HG02885 (cell line): Measurements from ENCODE around the gene RERG.
"Not testable (repeated sequence)": the region's sequence is repeated elsewhere in the genome, so short reads cannot be mapped to it uniquely, and the experiment has no call there.

Experiments used
- ATAC-seq: cut with Tn5 transposase; IDR thresholded peaks from one replicate; pipeline ENCODE4 v1.9.1; 2021; ENCODE audit warnings: mild to moderate bottlenecking; ENCODE audit not compliant: unreplicated experiment, poor library complexity

Gene RERG

DNA sequence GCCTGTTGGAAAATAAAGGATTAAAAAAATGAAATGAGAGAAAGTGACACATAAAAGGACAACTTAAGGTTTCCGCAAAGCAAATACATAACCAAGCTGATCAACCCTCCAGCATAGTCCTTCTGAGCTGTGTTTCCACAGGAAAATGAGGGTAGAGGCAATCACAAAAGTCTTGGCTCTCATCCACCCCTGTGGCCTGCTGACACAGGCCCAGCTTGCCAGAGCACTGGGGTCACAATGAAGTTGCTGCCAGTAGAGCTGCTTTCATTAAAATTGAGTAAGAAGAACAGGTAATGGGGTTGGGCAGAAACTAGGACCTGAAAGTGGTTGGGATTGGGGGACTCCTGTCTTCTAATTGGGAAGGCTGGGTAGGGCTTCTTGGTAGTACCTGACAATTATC, 65.9 kb downstream of the RERG start:
- no peak for ATAC-seq

DNA sequence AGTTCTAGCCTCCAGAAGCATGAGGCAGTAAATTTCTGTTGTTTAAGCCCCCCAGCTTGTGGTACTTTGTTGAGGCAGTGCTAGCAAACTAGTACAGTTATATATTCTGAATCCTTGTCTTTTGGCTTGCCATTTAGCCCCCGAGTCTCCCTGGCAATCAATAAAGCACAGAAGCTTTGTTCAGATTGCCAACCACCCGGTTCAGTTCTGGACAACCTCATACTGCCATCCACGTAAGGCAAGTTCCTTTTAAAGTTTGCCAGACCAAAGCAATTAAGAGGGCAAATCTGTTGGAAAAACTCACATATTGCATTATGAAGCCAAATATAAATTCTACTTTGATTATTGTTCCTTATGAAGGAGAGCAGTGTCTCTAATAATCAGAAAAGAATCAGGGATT, 67.1 kb downstream of the RERG start:
- no peak for ATAC-seq

DNA sequence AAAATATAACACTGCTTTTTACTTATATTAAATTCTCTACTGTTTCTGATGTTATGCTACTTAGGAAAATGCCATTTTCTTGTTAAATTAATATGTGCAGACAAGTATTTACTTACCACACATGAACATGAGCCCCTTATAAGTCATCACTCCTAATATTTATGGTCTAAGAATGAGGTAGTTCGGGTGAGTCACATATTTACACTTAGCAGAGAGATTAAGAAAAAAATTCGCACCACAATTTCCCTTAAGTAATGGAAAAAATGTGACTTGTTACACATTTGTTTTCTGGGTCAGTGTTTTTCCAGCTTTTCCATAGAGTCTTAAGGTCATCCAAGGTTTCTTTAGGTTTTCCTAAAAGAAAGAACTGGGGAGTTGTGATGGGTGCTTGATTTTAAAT, 68.3 kb downstream of the RERG start:
- ATAC-seq: no peak

DNA sequence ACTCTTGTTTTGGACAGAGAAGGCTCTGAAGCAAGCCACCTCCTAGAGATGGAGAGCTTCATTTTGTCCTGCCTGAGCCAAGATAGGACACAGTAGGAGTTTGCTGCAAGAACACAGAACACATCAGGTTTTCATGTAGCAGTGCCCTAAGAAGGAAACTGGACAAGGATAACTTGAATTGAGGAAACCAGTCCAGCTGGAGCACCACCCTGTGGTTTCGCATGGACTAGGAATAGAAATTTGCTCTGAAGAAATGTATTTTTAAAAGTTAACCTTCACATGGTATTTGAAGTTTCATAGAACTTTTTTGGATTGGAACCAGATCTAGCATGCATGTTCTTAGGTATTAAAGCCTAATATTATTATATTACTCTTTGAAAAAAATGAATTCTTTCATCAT, 68.8 kb downstream of the RERG start:
- ATAC-seq: no peak

DNA sequence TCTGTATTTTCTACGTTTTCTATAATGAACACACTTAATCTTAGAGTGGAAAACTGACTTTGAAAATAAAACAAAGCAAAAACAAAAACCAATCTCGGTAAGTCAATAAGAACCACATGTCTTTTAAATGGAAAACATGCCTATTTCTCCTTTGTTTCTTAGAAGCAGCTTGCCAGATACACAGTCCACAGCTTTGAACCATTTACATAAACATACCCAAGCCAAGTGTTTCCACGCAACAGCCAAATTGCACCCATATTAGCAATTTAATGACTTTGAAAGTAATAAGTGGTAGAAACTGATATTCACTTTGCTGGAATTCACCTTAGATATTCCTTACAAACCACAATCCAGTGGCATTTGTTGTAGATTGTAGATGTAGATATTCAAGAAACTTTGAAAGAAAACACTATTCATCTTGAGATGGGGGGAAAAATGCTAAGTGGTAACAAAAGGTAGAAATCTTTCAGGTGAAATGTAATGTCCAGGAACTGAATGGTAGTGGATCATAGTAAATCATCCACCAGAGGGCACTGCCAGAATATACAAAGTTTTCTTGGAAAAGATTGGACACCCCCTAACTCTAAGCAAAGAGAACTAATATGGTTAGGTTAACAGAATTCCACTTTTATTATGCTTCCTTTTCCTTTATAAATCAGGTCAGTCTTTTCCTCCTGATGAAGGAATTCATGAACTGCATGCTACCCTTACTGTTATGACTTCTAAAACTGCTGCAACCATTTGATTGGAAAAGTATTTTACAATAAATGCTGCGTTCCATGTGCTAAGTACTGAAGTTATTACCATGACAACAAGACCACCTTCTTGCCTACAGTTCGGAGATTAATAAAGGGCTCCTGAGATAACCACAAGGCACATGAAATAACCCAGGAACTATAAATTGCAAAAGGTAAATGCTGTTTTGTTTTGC, 69.8 kb downstream of the RERG start:
- no peak for ATAC-seq

DNA sequence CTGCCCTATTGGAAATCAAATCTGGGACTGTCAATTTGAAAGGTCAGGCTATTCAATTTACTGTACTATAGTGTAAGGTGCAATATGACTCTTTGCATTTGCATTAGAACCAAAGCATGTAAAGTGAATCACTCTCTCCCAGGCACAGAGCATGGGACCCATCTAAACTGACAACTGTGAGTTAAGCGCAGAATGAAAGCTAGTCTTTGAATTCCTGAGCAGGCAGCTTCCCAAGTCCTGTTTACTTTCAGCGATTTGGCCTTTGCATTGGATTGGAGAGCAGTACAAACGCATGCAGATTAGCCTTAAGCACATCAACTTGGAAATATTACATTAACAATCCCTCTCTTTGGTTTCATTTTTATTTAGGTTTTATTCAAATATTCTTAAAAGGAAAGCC, 74.6 kb downstream of the RERG start:
- no peak for ATAC-seq

DNA sequence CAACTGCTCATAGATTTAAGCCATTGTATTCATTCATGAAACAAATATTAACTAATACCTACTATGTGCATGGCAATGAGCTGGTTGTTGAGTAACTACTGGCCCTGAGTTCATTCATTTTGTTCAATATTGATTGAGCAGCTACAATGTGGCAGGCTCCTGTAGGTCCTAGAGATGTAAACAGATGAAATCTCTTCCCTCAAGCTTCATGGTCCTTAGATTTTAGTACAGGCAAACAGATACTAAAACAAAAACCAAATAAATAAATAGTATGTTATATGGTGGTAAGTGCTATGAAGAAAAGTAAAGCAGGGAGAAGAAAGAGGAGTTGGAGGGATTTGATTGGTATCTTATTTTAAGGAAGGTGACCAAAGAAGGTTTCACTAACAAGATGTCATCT, 77.8 kb downstream of the RERG start:
- ATAC-seq: no peak

DNA sequence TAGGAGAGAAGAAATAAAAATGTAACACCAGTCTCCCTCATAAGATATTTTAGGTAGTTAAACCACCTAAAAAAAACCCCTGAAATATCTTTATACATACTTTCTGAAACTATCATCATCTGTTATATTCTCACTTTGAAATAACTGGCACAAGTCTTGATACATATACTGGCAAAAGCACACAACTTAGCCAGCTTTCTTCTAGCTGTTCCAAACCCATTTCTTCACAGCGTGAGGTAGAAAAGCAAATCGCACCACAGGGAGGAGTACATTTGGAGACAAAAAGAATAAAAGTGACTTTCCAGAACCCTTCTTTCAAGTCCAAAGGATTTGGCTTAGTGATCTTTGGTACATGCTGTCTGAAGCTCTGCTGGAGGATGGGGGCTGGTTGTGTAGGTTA, 78.5 kb downstream of the RERG start:
- ATAC-seq: no peak

DNA sequence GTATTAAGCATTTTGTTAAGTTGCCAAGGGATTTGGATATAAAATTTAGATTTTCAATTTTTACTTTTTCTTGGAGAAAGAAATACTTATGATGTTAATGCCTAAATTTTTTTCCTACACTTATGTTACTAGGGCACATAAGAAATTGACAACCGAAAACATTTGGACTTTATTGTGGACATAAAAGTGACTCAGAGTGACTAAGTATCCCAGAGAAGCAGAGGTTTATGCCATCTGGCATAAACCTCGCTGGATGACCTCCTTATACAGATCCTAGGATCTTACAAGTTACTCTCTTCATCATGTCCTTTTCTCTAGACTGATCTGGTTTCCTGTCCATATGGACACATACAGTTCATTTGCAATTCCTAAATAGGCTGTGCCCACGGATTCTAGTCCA, 89.8 kb downstream of the RERG start:
- no peak for ATAC-seq

DNA sequence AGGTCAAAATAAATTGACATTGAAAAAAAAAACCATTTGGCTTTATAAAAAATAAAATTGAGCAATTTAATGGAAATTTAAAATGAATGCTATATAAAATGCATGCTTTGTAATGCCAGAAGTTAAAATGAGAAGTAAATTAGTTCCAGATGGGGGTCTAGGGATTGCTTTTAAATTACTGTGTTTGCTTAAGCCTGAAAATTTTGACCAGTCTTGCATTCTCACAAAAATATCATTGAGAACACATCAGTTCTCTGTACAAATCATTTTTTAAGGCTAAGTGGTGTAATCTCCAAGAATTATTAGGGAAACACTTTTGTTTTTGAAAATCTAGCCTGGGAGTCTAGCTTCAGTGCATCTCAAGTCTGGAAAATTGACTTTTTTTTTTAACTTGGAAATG, 90.7 kb downstream of the RERG start:
- ATAC-seq: no peak

DNA sequence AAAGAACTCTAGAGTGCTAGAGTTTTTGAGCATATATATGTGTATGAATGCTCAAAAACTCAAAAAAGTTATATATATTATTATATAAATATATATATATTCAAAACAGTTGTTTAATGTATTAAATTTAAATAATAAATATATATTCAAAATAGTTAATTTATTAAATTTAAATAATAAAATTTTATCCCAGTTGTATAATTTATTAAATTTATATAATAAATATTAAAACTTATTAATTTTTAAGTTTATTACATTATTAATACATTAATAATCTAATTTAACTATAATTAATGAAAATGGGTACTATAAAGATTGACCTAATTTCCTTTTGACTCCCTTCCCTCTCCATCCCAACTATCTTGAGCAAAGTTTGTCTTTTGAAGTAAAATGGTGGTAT, 97.8 kb downstream of the RERG start:
- ATAC-seq: no peak

DNA sequence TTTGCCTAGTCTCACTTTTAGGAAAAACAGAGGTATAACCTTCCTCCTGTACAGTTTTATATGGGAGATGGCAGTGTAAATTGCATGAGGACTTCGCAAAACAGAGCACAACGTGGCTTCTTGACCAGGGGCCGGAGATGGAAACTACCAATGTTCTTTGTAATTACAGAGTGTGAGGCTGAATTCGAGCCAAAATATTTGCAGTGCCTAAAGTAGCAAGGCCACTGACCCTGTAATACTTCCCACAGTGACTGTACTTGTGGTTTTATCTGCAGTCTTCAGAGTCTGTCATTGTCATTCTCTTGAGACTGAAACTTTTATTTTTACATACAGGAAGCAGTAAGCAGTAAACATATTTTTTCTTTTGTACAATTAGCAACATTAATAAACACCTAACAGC, 98.9 kb downstream of the RERG start:
- no peak for ATAC-seq

DNA sequence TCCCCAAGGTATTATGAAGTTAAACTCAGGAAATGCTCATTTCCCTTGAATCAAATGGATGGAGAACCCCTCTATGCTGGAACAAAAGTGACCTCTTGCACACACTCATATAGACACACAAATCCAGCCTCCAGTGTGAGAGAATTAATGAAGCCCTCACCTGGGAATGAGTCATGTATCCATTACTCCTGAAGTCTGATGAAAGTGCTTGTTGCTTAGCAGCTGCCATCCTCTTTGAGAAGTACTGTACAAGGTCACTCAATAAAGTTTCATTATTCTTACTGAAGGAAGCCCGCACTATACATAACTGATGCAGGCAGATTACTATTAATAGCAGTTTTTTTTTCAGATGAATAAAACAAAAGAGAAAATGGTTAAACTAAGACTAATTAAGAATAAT, 102.3 kb downstream of the RERG start:
- no peak for ATAC-seq

DNA sequence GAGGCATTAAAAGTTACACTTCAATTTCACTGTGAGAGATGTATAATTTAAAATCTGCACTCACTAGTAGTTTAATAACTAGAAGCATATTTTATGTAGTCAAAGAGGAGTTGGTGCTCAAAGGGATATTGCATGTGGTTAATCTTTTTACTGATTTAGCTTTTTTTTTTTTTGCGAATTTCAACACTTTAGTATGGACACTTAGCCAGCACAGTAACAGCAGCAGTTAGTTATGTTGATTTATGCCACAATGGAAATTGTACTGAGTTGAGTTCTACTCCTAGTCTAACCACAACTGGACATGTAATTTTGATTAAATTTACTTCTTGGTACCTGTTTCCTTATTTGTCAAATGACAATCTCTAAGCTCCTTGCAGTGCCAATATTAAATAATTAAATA, 104.2 kb downstream of the RERG start:
- no peak for ATAC-seq

DNA sequence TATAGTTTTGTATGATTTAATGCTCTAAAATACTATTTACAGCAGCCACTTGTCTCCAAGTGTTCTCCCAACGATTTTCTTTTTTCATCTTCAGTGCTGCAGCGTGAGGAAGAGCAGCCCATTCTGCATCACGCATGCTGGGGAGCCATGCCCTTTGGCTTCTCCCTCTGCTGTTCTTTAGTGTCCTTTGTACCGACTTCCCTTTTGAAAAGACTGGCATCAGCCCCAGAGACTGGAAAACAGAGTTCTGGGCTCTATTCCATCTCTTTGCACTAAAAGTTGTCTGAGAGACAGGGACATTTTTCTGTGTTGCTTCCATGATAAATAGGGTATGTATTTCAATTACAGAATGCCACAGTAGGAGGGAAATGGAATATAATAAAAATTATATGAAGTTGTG, 105.1 kb downstream of the RERG start:
- ATAC-seq: no peak

DNA sequence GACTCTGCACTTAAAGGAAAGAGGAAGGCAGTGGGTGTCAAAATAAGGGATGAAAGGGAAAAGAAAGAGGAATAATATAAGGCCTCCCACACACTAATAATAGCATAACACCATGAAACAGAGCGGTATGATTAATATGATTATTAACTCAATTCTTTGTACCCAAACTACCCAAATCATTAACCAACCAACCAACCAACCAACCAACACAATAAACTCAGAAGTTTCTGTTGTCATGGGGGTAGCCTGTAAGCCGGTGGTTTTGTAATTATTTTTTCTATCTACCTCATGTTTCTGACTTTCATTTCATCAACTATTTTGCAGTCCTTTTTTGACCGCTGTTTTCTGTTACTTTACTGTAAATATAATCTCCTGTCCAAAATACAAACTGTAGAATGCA, 105.8 kb downstream of the RERG start:
- no peak for ATAC-seq

DNA sequence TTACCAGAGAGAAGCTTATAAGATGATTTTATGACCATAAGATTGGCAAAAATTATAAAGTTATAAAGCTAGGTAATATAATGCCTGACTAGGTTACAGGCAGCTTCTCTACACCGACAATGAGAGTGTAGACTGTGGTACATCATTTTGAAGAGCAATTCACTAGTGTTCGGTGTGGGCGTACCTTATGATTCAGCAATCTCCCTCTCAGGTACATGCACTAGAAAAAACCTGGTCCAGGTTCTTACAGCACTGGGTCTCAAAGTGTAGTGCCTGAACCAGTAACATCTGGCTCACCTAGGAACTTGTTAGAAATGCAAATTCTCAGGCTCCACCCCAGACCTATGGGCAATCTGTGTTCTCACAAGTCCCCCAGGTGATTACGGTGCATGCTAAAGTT, 106.7 kb downstream of the RERG start:
- no peak for ATAC-seq

DNA sequence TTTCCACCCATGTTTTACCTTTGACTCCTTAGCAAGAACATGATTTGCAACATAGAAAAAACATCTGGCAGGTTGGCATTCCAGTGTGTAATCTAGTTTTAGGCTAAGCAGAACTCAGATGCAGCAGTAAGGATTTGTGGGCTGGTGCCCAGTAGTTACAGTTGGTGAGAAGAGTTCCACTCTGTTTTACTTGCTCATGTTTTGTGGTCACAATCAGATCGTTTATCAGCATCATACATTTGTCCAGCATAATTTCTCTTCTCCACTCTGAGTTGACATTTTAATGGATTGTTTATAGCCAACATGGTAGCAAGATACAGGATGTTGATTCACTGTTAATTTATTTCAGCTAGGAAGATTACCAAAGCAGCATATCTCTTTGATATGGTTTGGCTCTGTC, 128.4 kb downstream of the RERG start:
- no peak for ATAC-seq

DNA sequence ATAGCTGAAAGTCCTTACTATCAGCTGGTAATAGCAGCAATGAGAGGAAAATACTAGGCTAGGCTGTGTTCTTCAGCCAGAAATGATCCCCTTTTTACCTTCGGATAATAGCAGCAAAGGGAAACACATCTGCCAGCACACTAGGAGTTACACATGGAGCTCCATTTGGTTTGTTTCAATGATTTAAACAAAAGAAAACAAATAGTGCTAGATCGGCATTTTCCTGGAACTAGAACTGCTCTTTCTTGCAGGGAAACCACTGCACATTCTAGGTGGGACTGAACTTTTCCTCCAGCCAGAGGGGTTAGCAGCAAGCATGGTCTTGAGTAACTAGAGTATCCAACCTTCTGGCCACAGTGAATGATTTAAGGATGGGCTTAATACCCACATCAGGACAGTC, 130.8 kb downstream of the RERG start:
- no peak for ATAC-seq

DNA sequence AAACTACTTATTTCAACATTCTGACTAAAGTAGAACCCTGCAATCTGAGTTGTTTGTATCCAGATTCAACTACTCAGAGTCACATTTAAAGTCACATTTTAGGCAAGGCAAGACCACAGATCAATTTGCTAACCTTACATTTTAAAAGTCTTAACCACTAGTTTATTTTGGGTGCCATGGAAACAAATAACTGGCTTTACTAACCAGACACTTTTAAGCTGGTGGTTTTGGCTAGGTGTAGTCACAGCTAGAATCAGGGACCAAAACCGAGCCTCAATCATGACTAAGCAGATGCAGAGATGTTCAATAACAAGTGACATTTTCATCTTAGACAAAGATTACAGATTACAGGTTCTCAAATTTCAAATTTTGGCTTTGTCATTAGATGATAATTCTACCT, 133.1 kb downstream of the RERG start:
- no peak for ATAC-seq

DNA sequence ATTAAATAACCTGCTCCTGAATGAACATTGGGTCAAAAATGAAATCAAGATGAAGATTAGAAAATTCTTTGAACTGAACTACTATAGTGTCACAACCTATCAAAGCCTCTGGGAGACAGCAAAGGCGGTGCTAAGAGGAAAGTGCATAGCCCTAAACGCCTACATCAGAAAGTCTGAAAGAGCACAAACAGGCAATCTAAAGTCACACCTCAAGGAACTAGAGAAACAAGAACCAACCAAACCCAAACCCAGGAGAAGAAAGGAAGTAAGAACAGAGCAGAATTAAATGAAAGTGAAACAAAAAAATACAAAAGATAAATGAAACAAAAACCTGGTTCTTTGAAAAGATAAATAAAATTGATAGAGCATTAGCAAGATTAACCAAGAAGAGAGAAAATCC, 143.5 kb downstream of the RERG start:
- ATAC-seq: not testable (repeated sequence)

DNA sequence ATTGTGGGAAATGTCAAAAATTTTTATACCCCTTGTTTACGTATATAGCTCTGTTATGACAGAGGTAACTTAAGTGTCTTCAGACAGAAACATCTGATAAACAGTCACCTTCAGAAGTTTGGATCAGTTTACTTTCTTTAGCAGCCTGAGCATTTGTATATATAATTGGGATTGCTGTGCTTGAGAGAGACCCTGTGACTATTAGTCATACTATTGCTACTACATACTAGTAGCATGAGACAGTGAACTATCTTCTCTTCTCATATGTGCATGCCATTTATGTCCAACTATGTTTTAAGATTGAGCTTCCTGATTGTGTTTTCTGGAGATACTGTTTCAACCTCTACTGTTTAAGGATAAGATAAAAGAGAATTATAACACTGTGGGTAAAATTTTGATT, 146.9 kb downstream of the RERG start:
- ATAC-seq: no peak
